ENCODE data around the gene ZMYND11.

The ZMYND11 gene

GRCh38 chr10:201328-201771 lies 66.1 kb downstream of the ZMYND11 start:
- DNase-seq: peak; percentile 23

- no peak for DNase-seq
Measured at GRCh38 chr10:208616-209015, 73.4 kb downstream of the ZMYND11 start.

GRCh38 chr10:209357-209756 lies 74.1 kb downstream of the ZMYND11 start:
- no peak for DNase-seq

GRCh38 chr10:210297-210696 lies 75.0 kb downstream of the ZMYND11 start:
- DNase-seq: no peak

GRCh38 chr10:215444-215843 lies 80.2 kb downstream of the ZMYND11 start:
- DNase-seq: no peak

GRCh38 chr10:218798-219197 lies 83.5 kb downstream of the ZMYND11 start:
- no peak for DNase-seq

GRCh38 chr10:219731-220472 lies 84.6 kb downstream of the ZMYND11 start:
- DNase-seq: no peak

GRCh38 chr10:224571-224970 lies 89.3 kb downstream of the ZMYND11 start:
- no peak for DNase-seq

- no peak for DNase-seq
Measured at GRCh38 chr10:226018-226417, 90.8 kb downstream of the ZMYND11 start.

- DNase-seq: no peak
Measured at GRCh38 chr10:227014-227413, 91.8 kb downstream of the ZMYND11 start.

- no peak for DNase-seq
Measured at GRCh38 chr10:228366-228765, 93.1 kb downstream of the ZMYND11 start.

GRCh38 chr10:230758-231157 lies 95.5 kb downstream of the ZMYND11 start:
- peak; percentile 21 for DNase-seq

- no peak for DNase-seq
Measured at GRCh38 chr10:232061-232460, 96.8 kb downstream of the ZMYND11 start.

GRCh38 chr10:232878-233277 lies 97.6 kb downstream of the ZMYND11 start:
- no peak for DNase-seq

- DNase-seq: no peak
Measured at GRCh38 chr10:234708-235406, 99.6 kb downstream of the ZMYND11 start.

GRCh38 chr10:235915-236314 lies 100.7 kb downstream of the ZMYND11 start:
- DNase-seq: no peak

- no peak for DNase-seq
Measured at GRCh38 chr10:239109-239508, 103.9 kb downstream of the ZMYND11 start.

GRCh38 chr10:241451-241850 lies 106.2 kb downstream of the ZMYND11 start:
- DNase-seq: no peak

- no peak for DNase-seq
Measured at GRCh38 chr10:241966-242643, 106.8 kb downstream of the ZMYND11 start.

GRCh38 chr10:244227-244626 lies 109.0 kb downstream of the ZMYND11 start:
- DNase-seq: no peak

- DNase-seq: no peak
Measured at GRCh38 chr10:246431-246830, 111.2 kb downstream of the ZMYND11 start.

- no peak for DNase-seq
Measured at GRCh38 chr10:247480-247879, 112.2 kb downstream of the ZMYND11 start.

- DNase-seq: no peak
Measured at GRCh38 chr10:248307-248706, 113.1 kb downstream of the ZMYND11 start.
